GM23338 (cell line): ENCODE measurements around the gene ZMYM5. TPM values are rescaled to one million over a fixed set of nuclear protein-coding genes. Genes with fewer than 3 reads are reported as not detected.
"Not testable (repeated sequence)": the region's sequence is repeated elsewhere in the genome, so short reads cannot be mapped to it uniquely, and the experiment has no call there.

Experiments used
- ATAC-seq: fragments of 200-7000 bp; cut with Tn5 transposase; 3 replicates; pipeline ENCODE4 v1.9.1; 2020
- DNase-seq: peaks from one replicate; pipeline ENCODE4 v3.0.0-alpha.2; 2015; ENCODE audit warnings: low spot score
- H2AFZ ChIP-seq: fragments of 200-600 bp; sonication (generic); 2 replicates; pipeline ENCODE4 v1.8.0; 2016; ENCODE audit warnings: antibody characterized with exemption, mild to moderate bottlenecking, moderate library complexity
- H3F3A ChIP-seq: fragments of 200-600 bp; sonication (generic); replicated peaks from 2 replicates; pipeline ENCODE4 v1.8.0; 2017; ENCODE audit warnings: antibody characterized with exemption, mixed run types, low read depth
- H3K27ac ChIP-seq: fragments of 200-600 bp; sonication (generic); 2 replicates; pipeline ENCODE4 v1.6.1; 2016; ENCODE audit warnings: low read depth
- H3K27me3 ChIP-seq: fragments of 200-600 bp; sonication (generic); 2 replicates; pipeline ENCODE4 v1.8.0; 2016; ENCODE audit warnings: mild to moderate bottlenecking, mixed run types, moderate library complexity; ENCODE audit not compliant: insufficient read depth
- H3K36me3 ChIP-seq: fragments of 200-600 bp; sonication (generic); 2 replicates; pipeline ENCODE4 v1.8.0; 2016; ENCODE audit warnings: mild to moderate bottlenecking; ENCODE audit not compliant: insufficient read depth
- H3K4me1 ChIP-seq: fragments of 200-600 bp; sonication (generic); 2 replicates; pipeline ENCODE4 v1.8.0; 2016; ENCODE audit warnings: mild to moderate bottlenecking, moderate library complexity; ENCODE audit not compliant: insufficient read depth
- H3K4me2 ChIP-seq: fragments of 200-600 bp; sonication (generic); 2 replicates; pipeline ENCODE4 v1.7.1; 2017; ENCODE audit warnings: mixed run types
- H3K4me3 ChIP-seq: fragments of 200-600 bp; sonication (generic); 2 replicates; pipeline ENCODE4 v1.6.1; 2016; ENCODE audit warnings: mixed run types
- H3K79me2 ChIP-seq: fragments of 200-600 bp; sonication (generic); replicated peaks from 2 replicates; pipeline ENCODE4 v1.8.0; 2017; ENCODE audit warnings: mild to moderate bottlenecking; ENCODE audit not compliant: insufficient read depth
- H3K9me2 ChIP-seq: fragments of 200-600 bp; sonication (generic); 2 replicates; pipeline ENCODE4 v1.8.0; 2017; ENCODE audit not compliant: insufficient read depth
- H4K20me1 ChIP-seq: fragments of 200-600 bp; sonication (generic); replicated peaks from 2 replicates; pipeline ENCODE4 v1.8.0; 2017; ENCODE audit warnings: mild to moderate bottlenecking; ENCODE audit not compliant: insufficient read depth
- H3K27ac Mint-ChIP-seq: 2 replicates; pipeline ENCODE4 v1.8.0; 2020; ENCODE audit warnings: inconsistent platforms, mild to moderate bottlenecking, moderate library complexity, mixed read lengths
- H3K27me3 Mint-ChIP-seq: 3 replicates; pipeline ENCODE4 v1.8.0; 2022; ENCODE audit warnings: low read depth, mild to moderate bottlenecking, moderate library complexity, mixed read lengths, inconsistent platforms; ENCODE audit not compliant: insufficient read depth, poor library complexity
- H3K36me3 Mint-ChIP-seq: 3 replicates; pipeline ENCODE4 v1.8.0; 2021; ENCODE audit warnings: low read depth, mild to moderate bottlenecking, inconsistent platforms, moderate library complexity, mixed read lengths
- H3K4me1 Mint-ChIP-seq: 3 replicates; pipeline ENCODE4 v1.8.0; 2020; ENCODE audit warnings: mild to moderate bottlenecking, inconsistent platforms, mixed read lengths
- H3K4me3 Mint-ChIP-seq: 3 replicates; pipeline ENCODE4 v1.8.0; 2021; ENCODE audit warnings: moderate library complexity, mild to moderate bottlenecking, inconsistent platforms, mixed read lengths
- H3K9me3 Mint-ChIP-seq: 3 replicates; pipeline ENCODE4 v1.8.0; 2020; ENCODE audit warnings: moderate library complexity, mild to moderate bottlenecking, inconsistent platforms, mixed read lengths
- ETS1 ChIP-seq: IDR thresholded peaks from 2 replicates; pipeline ENCODE4 v1.6.1; 2016; ENCODE audit warnings: antibody characterized with exemption
- JUNB ChIP-seq: IDR thresholded peaks from one replicate; pipeline ENCODE4 v1.6.1; 2016; ENCODE audit warnings: antibody characterized with exemption; ENCODE audit not compliant: unreplicated experiment
- POLR2AphosphoS5 ChIP-seq: IDR thresholded peaks from 2 replicates; pipeline ENCODE4 v1.6.1; 2016; ENCODE audit warnings: antibody characterized with exemption, low read depth
- REST ChIP-seq: IDR thresholded peaks from one replicate; pipeline ENCODE4 v1.6.1; 2018; ENCODE audit warnings: antibody characterized with exemption; ENCODE audit not compliant: unreplicated experiment
- ZNF462 ChIP-seq: fragments of 250-450 bp; sonication (Bioruptor Pico); IDR thresholded peaks from 2 replicates; pipeline ENCODE4 v1.5.0; 2020; ENCODE audit warnings: mild to moderate bottlenecking, moderate library complexity
- polyA plus RNA-seq: library from polyadenylated mRNA; unstranded; fragments of >200 nt; fragmentation: Nextera tagmentation; extraction: Ambion mirVana; gene quantifications from 2 replicates; pipeline ENCODE4 v1.2.1, GENCODE V29; 2016
- total RNA-seq: library from RNA; depleted of rRNA; stranded (reverse); fragments of >200 nt; shearing (Covaris generic); gene quantifications from 2 replicates; pipeline ENCODE4 v1.2.3, GENCODE V29; 2014

The ZMYM5 gene
- total and polyA plus RNA-seq, 2 experiments from 2014 or later: 11.2 to 17.2 TPM

- no peak for TF ChIP-seq REST
These were observed 71.4 kb downstream of the ZMYM5 start (continued) for GRCh38 chr13:19791953-19792537.

GRCh38 chr13:19782727-19783682 is 80.4 kb downstream of the ZMYM5 start, which contains the start of gene PSPC1:
TSS of gene PSPC1 (minus strand) at chr13:19782945. CDS start at chr13:19782757, 188 bp downstream.
- TF ChIP-seq POLR2AphosphoS5: peak; percentile 89

GRCh38 chr13:19782049-19782726 is 81.3 kb downstream of the ZMYM5 start:
- Mint-ChIP-seq H3K9me3 (peaks cover 23% of the 10 kb centered on the region), H3K4me3 (peak overlapping the region; percentile 98), H3K4me1 (0 out of 3 replicates have a peak, but pooled peaks cover 2% of the 10 kb centered on the region), H3K27me3 (peaks cover 23% of the 10 kb centered on the region), H3K27ac (peak overlapping the region; percentile 98), H3K36me3 (peaks cover 28% of the 10 kb centered on the region)
- H3K4me1 ChIP-seq: no peaks in the 10 kb centered on the region
- no peaks in the 10 kb centered on the region for H3F3A ChIP-seq
- peaks cover 33% of the 10 kb centered on the region for H3K79me2 ChIP-seq
- peak; percentile 71 for ATAC-seq
- peak overlapping the region; percentile 99 for H3K4me3 ChIP-seq
- peak overlapping the region; percentile 92 for H3K27ac ChIP-seq
- H3K9me2 ChIP-seq: no peaks in the 10 kb centered on the region
- no peaks in the 10 kb centered on the region for H3K27me3 ChIP-seq
- peak; percentile 52 for DNase-seq
- peak overlapping the region; percentile 89 for H3K4me2 ChIP-seq
- H4K20me1 ChIP-seq: peaks cover 10% of the 10 kb centered on the region; the same call in 1 of the 2 replicates
- H2AFZ ChIP-seq: peak overlapping the region; percentile 12; the same call in 1 of the 2 replicates
- no peaks in the 10 kb centered on the region for H3K36me3 ChIP-seq
- TF ChIP-seq ZNF462 (CRISPR knock-in tag) (no peak), JUNB (no peak), ETS1 (no peak)

More at GRCh38 chr13:19782727-19783682, 80.4 kb downstream of the ZMYM5 start, which contains the start of gene PSPC1:
- peak within 1 kb of the TSS; percentile 12; the same call in 1 of the 2 replicates for H2AFZ ChIP-seq
- H3K36me3 ChIP-seq, H3K9me2 ChIP-seq, H3K4me1 ChIP-seq, H4K20me1 ChIP-seq, H3K4me1 Mint-ChIP-seq, H3F3A ChIP-seq, H3K27me3 ChIP-seq: not testable (repeated sequence)
- peak within 1 kb of the TSS; percentile 89 for H3K4me2 ChIP-seq
- H3K79me2 ChIP-seq: peaks cover 25% of the 10 kb centered on the region
- DNase-seq (peak; percentile 96), ATAC-seq (peak; percentile 91)
- Mint-ChIP-seq H3K27me3 (peaks cover 22% of the 10 kb centered on the region), H3K36me3 (peaks cover 22% of the 10 kb centered on the region), H3K9me3 (peaks cover 17% of the 10 kb centered on the region), H3K27ac (peak within 1 kb of the TSS; percentile 98), H3K4me3 (peak within 1 kb of the TSS; percentile 98)
- H3K27ac ChIP-seq: peak within 1 kb of the TSS; percentile 92
- peak within 1 kb of the TSS; percentile 99 for H3K4me3 ChIP-seq
